ENCODE results near the gene PRRT1B.

PRRT1B gene

GRCh38 chr9:131595696-131596429 lies 50.5 kb downstream of the PRRT1B start:
- Histone ChIP-seq H3K4me3 (ENCODE audit: low read length) (no peak overlapping the region), H3K27ac (ENCODE audit: low read length) (no peak overlapping the region), H3K36me3 (ENCODE audit: control insufficient read depth, low read depth, low read length) (peaks cover 7% of the 10 kb centered on the region), H3K27me3 (ENCODE audit: control insufficient read depth, insufficient read depth, low read length) (no peaks in the 10 kb centered on the region), H3K9ac (ENCODE audit: low read length) (no peak overlapping the region), H3K4me1 (ENCODE audit: control insufficient read depth, low read depth, low read length) (no peaks in the 10 kb centered on the region), H3K9me3 (ENCODE audit: control insufficient read depth, low read depth, low read length) (no peaks in the 10 kb centered on the region)

DNA sequence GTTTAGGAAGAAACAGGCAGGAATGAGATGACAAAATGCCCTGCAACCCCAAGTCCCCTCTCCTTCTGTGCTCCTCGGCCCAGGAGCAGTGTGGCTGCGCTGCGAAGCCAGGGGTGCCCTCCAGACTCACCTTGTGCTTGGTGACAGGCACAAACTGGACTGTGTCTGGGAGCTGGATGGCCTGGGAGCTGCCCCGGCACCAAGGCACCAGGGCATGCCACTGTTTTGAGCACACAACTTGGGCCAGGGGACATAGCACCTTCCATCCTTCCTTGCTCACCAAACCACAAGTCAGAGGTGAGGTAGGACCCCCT lies 51.1 kb downstream of the PRRT1B start:
- H3K27me3 ChIP-seq (ENCODE audit: control insufficient read depth, insufficient read depth, low read length): no peaks in the 10 kb centered on the region
- H3K9ac ChIP-seq (ENCODE audit: low read length): no peak overlapping the region
- H3K27ac ChIP-seq (ENCODE audit: low read length): no peak overlapping the region
- no peaks in the 10 kb centered on the region for H3K9me3 ChIP-seq (ENCODE audit: control insufficient read depth, low read depth, low read length)
- H3K4me1 ChIP-seq (ENCODE audit: control insufficient read depth, low read depth, low read length): no peaks in the 10 kb centered on the region
- peaks cover 7% of the 10 kb centered on the region for H3K36me3 ChIP-seq (ENCODE audit: control insufficient read depth, low read depth, low read length)
- no peak overlapping the region for H3K4me3 ChIP-seq (ENCODE audit: low read length)

DNA sequence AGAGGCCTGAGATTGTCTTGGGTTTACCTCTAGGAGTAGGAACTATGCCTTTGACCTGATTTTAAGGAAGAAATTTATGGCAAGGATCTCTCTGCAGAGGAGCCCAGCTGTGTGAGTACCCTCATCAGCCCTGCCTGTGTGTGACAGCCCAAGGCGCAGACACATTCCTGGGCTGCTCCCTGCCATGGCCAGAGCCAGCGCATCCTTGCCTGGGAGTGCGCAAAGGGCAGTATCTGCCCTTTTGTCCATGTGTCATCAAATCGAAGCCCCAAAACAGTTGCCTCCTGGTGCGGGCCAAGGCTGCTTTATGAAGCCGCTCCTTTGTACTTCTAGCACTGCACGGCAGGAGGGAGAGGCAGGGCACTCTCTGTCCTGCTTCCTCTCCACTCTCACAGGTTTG lies 51.9 kb downstream of the PRRT1B start:
- Histone ChIP-seq H3K4me3 (ENCODE audit: low read length) (no peak overlapping the region), H3K36me3 (ENCODE audit: control insufficient read depth, low read depth, low read length) (peaks cover 7% of the 10 kb centered on the region), H3K9me3 (ENCODE audit: control insufficient read depth, low read depth, low read length) (no peaks in the 10 kb centered on the region), H3K9ac (ENCODE audit: low read length) (no peak overlapping the region), H3K27ac (ENCODE audit: low read length) (no peak overlapping the region), H3K4me1 (ENCODE audit: control insufficient read depth, low read depth, low read length) (no peaks in the 10 kb centered on the region), H3K27me3 (ENCODE audit: control insufficient read depth, insufficient read depth, low read length) (no peaks in the 10 kb centered on the region)

DNA sequence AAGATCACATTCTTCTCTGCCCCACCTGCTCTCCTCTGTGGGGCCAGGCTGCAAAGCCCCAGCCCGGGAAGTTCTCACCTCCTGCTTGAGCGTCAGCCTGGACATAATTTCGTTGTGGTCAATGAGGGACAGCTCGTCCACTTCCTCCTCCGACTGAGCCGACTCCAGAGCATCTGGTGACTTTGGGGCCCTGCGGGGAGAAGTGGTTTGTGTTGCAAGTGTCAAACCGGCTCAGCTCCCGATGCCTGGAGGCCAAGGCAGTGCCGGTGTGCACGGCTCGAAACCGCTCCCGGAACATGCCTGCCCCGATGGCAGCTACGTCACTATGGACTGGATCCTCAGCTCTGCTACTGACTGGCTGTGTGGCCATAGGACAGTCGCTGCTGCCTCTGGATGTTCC lies 52.8 kb downstream of the PRRT1B start:
- Histone ChIP-seq H3K27me3 (ENCODE audit: control insufficient read depth, insufficient read depth, low read length) (no peaks in the 10 kb centered on the region), H3K4me1 (ENCODE audit: control insufficient read depth, low read depth, low read length) (no peaks in the 10 kb centered on the region), H3K9ac (ENCODE audit: low read length) (no peak overlapping the region), H3K27ac (ENCODE audit: low read length) (no peak overlapping the region), H3K4me3 (ENCODE audit: low read length) (no peak overlapping the region), H3K36me3 (ENCODE audit: control insufficient read depth, low read depth, low read length) (peaks cover 7% of the 10 kb centered on the region), H3K9me3 (ENCODE audit: control insufficient read depth, low read depth, low read length) (no peaks in the 10 kb centered on the region)

DNA sequence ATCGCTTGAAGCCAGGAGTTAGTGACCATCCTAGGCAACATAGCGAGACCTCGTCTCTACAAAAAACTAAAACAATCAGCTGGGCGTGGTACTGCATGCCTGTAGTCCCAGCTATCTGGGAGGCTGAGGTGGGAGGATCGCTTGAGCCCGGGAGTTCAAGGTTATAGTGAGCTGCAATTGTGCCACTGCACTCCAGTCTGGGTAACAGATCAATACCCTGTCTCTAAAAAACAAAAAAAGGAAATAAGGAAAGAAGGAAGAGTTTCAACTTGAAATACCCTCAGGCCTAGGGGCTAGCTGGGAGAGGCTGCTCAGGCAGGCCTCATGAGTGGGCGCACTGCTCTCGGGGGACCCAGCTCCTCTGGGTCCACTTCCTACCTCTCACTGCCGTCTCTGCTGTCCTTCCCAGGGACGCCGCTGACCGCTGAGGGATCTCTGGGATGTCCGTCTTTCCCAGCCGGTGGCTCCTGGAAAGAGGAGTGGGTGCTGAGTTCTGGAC lies 56.4 kb downstream of the PRRT1B start:
- Histone ChIP-seq H3K27me3 (ENCODE audit: control insufficient read depth, insufficient read depth, low read length) (no peaks in the 10 kb centered on the region), H3K4me1 (ENCODE audit: control insufficient read depth, low read depth, low read length) (no peaks in the 10 kb centered on the region), H3K36me3 (ENCODE audit: control insufficient read depth, low read depth, low read length) (peaks cover 7% of the 10 kb centered on the region), H3K9ac (ENCODE audit: low read length) (no peak overlapping the region), H3K4me3 (ENCODE audit: low read length) (no peak overlapping the region), H3K9me3 (ENCODE audit: control insufficient read depth, low read depth, low read length) (no peaks in the 10 kb centered on the region), H3K27ac (ENCODE audit: low read length) (no peak overlapping the region)

DNA sequence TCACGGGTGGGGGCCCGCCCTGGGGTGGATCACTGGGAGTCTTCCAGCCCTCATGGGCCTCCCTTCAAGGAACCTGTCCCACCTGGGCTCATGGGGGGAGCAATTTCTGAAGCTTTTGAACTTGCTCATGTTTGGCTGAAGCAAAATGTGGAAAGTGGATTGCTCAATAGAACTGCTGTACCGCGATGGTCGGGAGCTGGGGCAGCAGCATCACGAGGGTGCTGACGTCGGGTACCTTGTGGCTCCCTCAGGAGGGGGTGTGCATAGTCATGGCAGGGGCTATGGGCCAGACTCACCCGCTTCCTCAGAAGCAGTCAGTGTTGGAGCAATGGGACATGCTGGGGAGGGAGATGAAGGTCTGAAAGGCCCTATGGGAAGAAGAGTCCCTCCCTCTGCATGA lies 57.9 kb downstream of the PRRT1B start:
- no peaks in the 10 kb centered on the region for H3K9me3 ChIP-seq (ENCODE audit: control insufficient read depth, low read depth, low read length)

DNA sequence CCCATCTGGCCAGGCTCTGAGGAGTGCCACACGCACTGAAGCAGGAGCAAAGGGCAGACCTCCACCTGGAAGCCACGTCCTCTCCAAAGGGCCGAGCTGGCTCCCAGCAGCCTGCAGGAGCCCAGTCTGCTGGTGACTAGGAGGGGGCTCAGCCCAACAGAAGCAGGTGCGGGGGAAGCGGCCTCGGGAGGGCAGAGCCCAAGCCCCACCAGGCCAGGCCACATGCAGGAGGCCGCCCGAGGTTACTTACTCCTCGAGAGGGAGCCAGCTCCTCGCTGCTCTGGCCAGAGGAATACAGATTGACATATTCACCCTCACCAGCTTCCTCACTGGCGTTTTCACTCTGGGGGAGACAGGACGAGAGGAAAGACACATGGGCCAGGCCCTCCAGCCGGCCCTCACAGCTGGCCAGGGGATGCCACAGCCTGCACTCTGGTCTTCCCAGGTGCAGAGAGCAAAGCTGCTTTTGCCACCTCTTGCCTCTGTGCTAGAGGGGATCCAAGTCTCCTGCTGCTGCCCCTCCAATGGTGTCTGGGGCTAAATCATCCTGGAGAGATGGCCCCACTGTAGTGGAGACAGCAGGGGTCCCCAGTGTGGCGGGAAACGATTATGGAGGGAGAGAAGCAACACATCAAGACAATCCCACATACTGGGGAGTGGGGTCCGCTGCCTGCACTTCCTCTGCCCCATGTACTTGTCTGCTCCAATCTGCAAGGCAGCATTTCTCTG lies 58.6 kb downstream of the PRRT1B start:
- Histone ChIP-seq H3K27ac (ENCODE audit: low read length) (no peak overlapping the region), H3K9me3 (ENCODE audit: control insufficient read depth, low read depth, low read length) (no peaks in the 10 kb centered on the region), H3K4me3 (ENCODE audit: low read length) (no peak overlapping the region), H3K4me1 (ENCODE audit: control insufficient read depth, low read depth, low read length) (peaks cover 15% of the 10 kb centered on the region), H3K9ac (ENCODE audit: low read length) (no peak overlapping the region), H3K36me3 (ENCODE audit: control insufficient read depth, low read depth, low read length) (no peaks in the 10 kb centered on the region), H3K27me3 (ENCODE audit: control insufficient read depth, insufficient read depth, low read length) (no peaks in the 10 kb centered on the region)

More for the DNA sequence above, 57.9 kb downstream of the PRRT1B start:
- no peak overlapping the region for H3K9ac ChIP-seq (ENCODE audit: low read length)
- no peaks in the 10 kb centered on the region for H3K27me3 ChIP-seq (ENCODE audit: control insufficient read depth, insufficient read depth, low read length)
- no peak overlapping the region for H3K4me3 ChIP-seq (ENCODE audit: low read length)
- H3K4me1 ChIP-seq (ENCODE audit: control insufficient read depth, low read depth, low read length): peaks cover 10% of the 10 kb centered on the region
- no peaks in the 10 kb centered on the region for H3K36me3 ChIP-seq (ENCODE audit: control insufficient read depth, low read depth, low read length)
- H3K27ac ChIP-seq (ENCODE audit: low read length): no peak overlapping the region

GRCh38 chr9:131605770-131606590 lies 60.7 kb downstream of the PRRT1B start:
- no peak overlapping the region for H3K9ac ChIP-seq (ENCODE audit: low read length)
- no peak overlapping the region for H3K4me3 ChIP-seq (ENCODE audit: low read length)
- no peak overlapping the region for H3K27ac ChIP-seq (ENCODE audit: low read length)
- H3K36me3 ChIP-seq (ENCODE audit: control insufficient read depth, low read depth, low read length): no peaks in the 10 kb centered on the region
- H3K4me1 ChIP-seq (ENCODE audit: control insufficient read depth, low read depth, low read length): peaks cover 24% of the 10 kb centered on the region
- no peaks in the 10 kb centered on the region for H3K27me3 ChIP-seq (ENCODE audit: control insufficient read depth, insufficient read depth, low read length)
- no peaks in the 10 kb centered on the region for H3K9me3 ChIP-seq (ENCODE audit: control insufficient read depth, low read depth, low read length)

DNA sequence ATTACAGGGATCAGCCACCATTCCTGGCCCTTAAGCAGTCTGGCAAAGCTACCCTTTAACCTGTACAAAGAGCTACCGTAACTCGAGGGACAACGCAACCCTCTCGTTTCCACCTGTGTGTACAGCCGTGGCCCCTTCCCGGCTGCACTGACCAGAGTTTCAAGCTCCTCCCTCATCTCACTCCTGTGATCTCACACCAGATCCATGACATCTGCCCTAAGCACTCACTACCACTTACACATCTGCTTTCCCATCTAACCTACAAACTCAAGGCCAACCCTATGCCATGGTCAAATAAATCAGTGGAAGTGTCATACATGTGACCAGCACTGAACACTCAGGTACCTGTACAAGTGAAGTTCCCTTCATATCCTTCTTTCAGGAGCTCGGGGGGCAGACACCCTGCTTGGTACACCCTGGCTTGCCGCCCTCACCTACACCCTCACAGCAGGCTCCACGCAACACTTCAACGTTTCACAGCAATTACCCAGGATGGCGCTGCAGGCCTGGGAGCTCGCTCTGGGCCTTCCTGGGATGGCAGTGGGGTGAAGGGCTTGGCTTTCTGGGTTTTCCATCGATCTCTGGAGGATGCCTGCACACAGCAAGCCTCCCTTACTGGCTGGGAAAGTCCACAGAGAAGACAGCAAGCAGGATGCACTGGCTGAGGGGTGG lies 61.7 kb downstream of the PRRT1B start:
- H3K27me3 ChIP-seq (ENCODE audit: control insufficient read depth, insufficient read depth, low read length): no peaks in the 10 kb centered on the region
- H3K36me3 ChIP-seq (ENCODE audit: control insufficient read depth, low read depth, low read length): no peaks in the 10 kb centered on the region
- no peak overlapping the region for H3K27ac ChIP-seq (ENCODE audit: low read length)
- H3K4me3 ChIP-seq (ENCODE audit: low read length): no peak overlapping the region
- no peak overlapping the region for H3K9ac ChIP-seq (ENCODE audit: low read length)
- no peaks in the 10 kb centered on the region for H3K9me3 ChIP-seq (ENCODE audit: control insufficient read depth, low read depth, low read length)
- H3K4me1 ChIP-seq (ENCODE audit: control insufficient read depth, low read depth, low read length): peaks cover 24% of the 10 kb centered on the region

GRCh38 chr9:131607591-131607990 lies 62.3 kb downstream of the PRRT1B start:
- Histone ChIP-seq H3K4me3 (ENCODE audit: low read length) (no peak overlapping the region), H3K27ac (ENCODE audit: low read length) (peak overlapping the region; percentile 64), H3K27me3 (ENCODE audit: control insufficient read depth, insufficient read depth, low read length) (no peaks in the 10 kb centered on the region), H3K9ac (ENCODE audit: low read length) (peak overlapping the region; percentile 50), H3K36me3 (ENCODE audit: control insufficient read depth, low read depth, low read length) (no peaks in the 10 kb centered on the region), H3K4me1 (ENCODE audit: control insufficient read depth, low read depth, low read length) (peaks cover 24% of the 10 kb centered on the region), H3K9me3 (ENCODE audit: control insufficient read depth, low read depth, low read length) (no peaks in the 10 kb centered on the region)

GRCh38 chr9:131608493-131609037 lies 63.2 kb downstream of the PRRT1B start:
- Histone ChIP-seq H3K4me3 (ENCODE audit: low read length) (no peak overlapping the region), H3K4me1 (ENCODE audit: control insufficient read depth, low read depth, low read length) (peaks cover 24% of the 10 kb centered on the region), H3K27ac (ENCODE audit: low read length) (peak overlapping the region; percentile 66)

More at GRCh38 chr9:131608493-131609037, 63.2 kb downstream of the PRRT1B start:
- H3K27me3 ChIP-seq (ENCODE audit: control insufficient read depth, insufficient read depth, low read length): no peaks in the 10 kb centered on the region
- H3K9ac ChIP-seq (ENCODE audit: low read length): peak overlapping the region; percentile 50
- no peaks in the 10 kb centered on the region for H3K36me3 ChIP-seq (ENCODE audit: control insufficient read depth, low read depth, low read length)
- no peaks in the 10 kb centered on the region for H3K9me3 ChIP-seq (ENCODE audit: control insufficient read depth, low read depth, low read length)

Data from iPS-18a (cell line).